GM15510 (cell line): ENCODE data around the gene ATP6V1B1.

Experiments
- POLR2A ChIP-seq: IDR thresholded peaks from 3 replicates; pipeline ENCODE4 v1.6.1; 2011; ENCODE audit warnings: borderline replicate concordance; ENCODE audit not compliant: insufficient read length; ENCODE audit errors: extremely low read depth

Gene ATP6V1B1

GRCh38 chr2:70961648-70961994, 25.9 kb downstream of the ATP6V1B1 start:
- TF ChIP-seq POLR2A = no peak

GRCh38 chr2:70962211-70962884, 26.6 kb downstream of the ATP6V1B1 start:
- no peak for TF ChIP-seq POLR2A

GRCh38 chr2:70962885-70963878, 27.5 kb downstream of the ATP6V1B1 start:
- TF ChIP-seq POLR2A = no peak

GRCh38 chr2:70964133-70964532, 28.4 kb downstream of the ATP6V1B1 start:
- no peak for TF ChIP-seq POLR2A

GRCh38 chr2:70964596-70965386, 29.1 kb downstream of the ATP6V1B1 start:
- no peak for TF ChIP-seq POLR2A

GRCh38 chr2:70965506-70965905, 29.8 kb downstream of the ATP6V1B1 start:
- TF ChIP-seq POLR2A = no peak

- TF ChIP-seq POLR2A = no peak
These were observed 31.0 kb downstream of the ATP6V1B1 start for GRCh38 chr2:70966681-70967080.

GRCh38 chr2:70967189-70967588, 31.5 kb downstream of the ATP6V1B1 start:
- TF ChIP-seq POLR2A = no peak

- no peak for TF ChIP-seq POLR2A
These were observed 38.9 kb downstream of the ATP6V1B1 start for GRCh38 chr2:70974592-70974991.

GRCh38 chr2:70975237-70975636, 39.5 kb downstream of the ATP6V1B1 start:
- no peak for TF ChIP-seq POLR2A

GRCh38 chr2:70977605-70978205, 42.0 kb downstream of the ATP6V1B1 start:
- no peak for TF ChIP-seq POLR2A

- no peak for TF ChIP-seq POLR2A
These were observed 42.9 kb downstream of the ATP6V1B1 start, which contains the start of gene ANKRD53 for GRCh38 chr2:70978341-70979179. Gene ANKRD53, plus strand, starts transcription at chr2:70978630. Its CDS starts 16 bp downstream, at chr2:70978646.

GRCh38 chr2:70979180-70979488, 43.4 kb downstream of the ATP6V1B1 start:
- no peak for TF ChIP-seq POLR2A

- TF ChIP-seq POLR2A = no peak
These were observed 43.9 kb downstream of the ATP6V1B1 start for GRCh38 chr2:70979626-70980025.
